ENCODE data around the gene RERE. TPM values are rescaled to one million over a fixed set of nuclear protein-coding genes. Genes with fewer than 3 reads are reported as not detected.
A peak's percentile ranks its signal among the peaks of the same experiment; 100 is the strongest.

Gene RERE
- total RNA-seq, 1 experiment from 2014 or later, result 40.6 TPM

GRCh38 chr1:8712413-8713231 lies 104.8 kb downstream of the RERE start:
- H3K4me2 ChIP-seq (ENCODE audit: low read length), result no peak overlapping the region
- peak; percentile 36; the same call in 1 of the 2 replicates for ATAC-seq

More at GRCh38 chr1:8712413-8713231, 104.8 kb downstream of the RERE start:
- Histone ChIP-seq H3K9me3 (ENCODE audit: control insufficient read depth in 1 of 2, insufficient read depth in 1 of 2, low read depth in 1 of 2, low read length in 2 of 2) (no peaks in the 10 kb centered on the region), H3K27ac (ENCODE audit: low read depth, low read length) (peak overlapping the region; percentile 22; the same call in 1 of the 2 replicates), H3K27me3 (ENCODE audit: insufficient read depth, low read length) (no peaks in the 10 kb centered on the region), H3K4me3 (replicated peaks in 1 of 2; ENCODE audit: low read depth in 1 of 2, low read length in 2 of 2) (no peak overlapping the region), H3K4me1 (ENCODE audit: control insufficient read depth in 1 of 2, insufficient read depth in 2 of 2, low read length in 2 of 2) (peaks cover 0 to 31% of the 10 kb centered on the region in 2 experiments; a peak in 2 of 4 replicates), H3K36me3 (ENCODE audit: control insufficient read depth in 1 of 2, insufficient read depth in 2 of 2, low read length in 2 of 2) (no peaks in the 10 kb centered on the region), H3K79me2 (ENCODE audit: insufficient read depth, low read length) (peaks cover 10% of the 10 kb centered on the region; the same call in 1 of the 2 replicates), H3K9me2 (ENCODE audit: insufficient read depth) (no peaks in the 10 kb centered on the region; the same call in 1 of the 2 replicates), H2AFZ (ENCODE audit: low read depth, low read length, poor library complexity, severe bottlenecking) (no peak overlapping the region), H4K20me1 (ENCODE audit: insufficient read depth) (no peaks in the 10 kb centered on the region; the same call in 1 of the 2 replicates), H3K9ac (ENCODE audit: low read length) (no peak overlapping the region)
- ChIA-PET RAD21 (ENCODE audit: low non-redundant PET in 1 of 2, low total read pairs in 2 of 2, uncharacterized antibody in 2 of 2, unreplicated experiment in 2 of 2) (no interaction called here), POLR2A (no interaction called here), CTCF (no interaction called here)
- intact Hi-C loops (cut with micrococcal nuclease), result loop anchor here (10.0 kb wide), 1 partner anchor 738 kb away; no protein-coding TSS in a partner anchor
- TF ChIP-seq SP1 (IDR thresholded peaks at IDR 0.05; ENCODE audit: low read depth) (no peak), ZNF274 (IDR thresholded peaks at IDR 0.05; ENCODE audit: low read depth, low read length) (no peak), CTCF (IDR thresholded peaks at IDR 0.05 in 2 of 3, conservative IDR thresholded peaks at IDR 0.05 in 1 of 3; ENCODE audit: borderline replicate concordance in 1 of 3, insufficient read depth in 1 of 3, low read depth in 2 of 3, low read length in 2 of 3) (no peak), ZFX (IDR thresholded peaks at IDR 0.05) (no peak)
- BruUV-seq (replicated peaks), result no TSS peak
- no peak for DNase-seq (ENCODE audit: low read depth, low spot score)
